Liver (tissue), 3 donors: ENCODE data around the gene SPN.

Experiments used
- FOXA1 ChIP-seq: IDR thresholded peaks from 2 replicates; pipeline ENCODE4 v1.6.1; 2016; ENCODE audit warnings: antibody characterized with exemption
- RAD21 ChIP-seq, 2 donors: IDR thresholded peaks; 2 replicates each; pipeline ENCODE4 v1.6.1; 2016; ENCODE audit warnings: antibody characterized with exemption in 2 of 2, mild to moderate bottlenecking in 2 of 2
- SP1 ChIP-seq: IDR thresholded peaks from 2 replicates; pipeline ENCODE4 v1.6.1; 2018; ENCODE audit warnings: antibody characterized with exemption, mild to moderate bottlenecking
- TF ChIP-seq, protein P1 (sequence below): fragments of 150-350 bp; IDR thresholded peaks from 2 replicates; pipeline ENCODE4 v1.5.1; 2017; ENCODE audit warnings: improper control_type of control experiment, low read depth, low read length; ENCODE audit not compliant: missing input control
- donor health status: healthy.
- donor health status: healthy.

DNA sequence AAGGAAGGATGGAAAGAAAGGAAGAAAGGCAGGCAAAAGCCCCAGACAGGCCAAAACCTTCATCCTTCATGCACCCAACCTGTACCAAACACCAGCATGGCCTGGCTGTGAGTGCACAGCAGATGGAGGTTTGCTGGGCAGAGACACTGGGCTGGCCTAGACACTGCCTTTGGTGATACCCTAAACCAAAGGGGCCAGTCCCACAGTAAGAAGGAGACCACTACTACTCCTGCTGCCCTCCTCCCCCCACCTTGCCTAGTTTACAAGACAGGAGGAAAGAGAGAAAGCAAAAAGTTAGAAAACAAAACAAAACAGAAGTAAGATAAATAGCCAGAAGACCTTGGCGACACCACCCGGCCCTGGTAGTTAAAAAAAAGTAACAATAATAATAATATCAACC lies 35.0 kb downstream of the SPN start:
- TF ChIP-seq, protein P1, sequence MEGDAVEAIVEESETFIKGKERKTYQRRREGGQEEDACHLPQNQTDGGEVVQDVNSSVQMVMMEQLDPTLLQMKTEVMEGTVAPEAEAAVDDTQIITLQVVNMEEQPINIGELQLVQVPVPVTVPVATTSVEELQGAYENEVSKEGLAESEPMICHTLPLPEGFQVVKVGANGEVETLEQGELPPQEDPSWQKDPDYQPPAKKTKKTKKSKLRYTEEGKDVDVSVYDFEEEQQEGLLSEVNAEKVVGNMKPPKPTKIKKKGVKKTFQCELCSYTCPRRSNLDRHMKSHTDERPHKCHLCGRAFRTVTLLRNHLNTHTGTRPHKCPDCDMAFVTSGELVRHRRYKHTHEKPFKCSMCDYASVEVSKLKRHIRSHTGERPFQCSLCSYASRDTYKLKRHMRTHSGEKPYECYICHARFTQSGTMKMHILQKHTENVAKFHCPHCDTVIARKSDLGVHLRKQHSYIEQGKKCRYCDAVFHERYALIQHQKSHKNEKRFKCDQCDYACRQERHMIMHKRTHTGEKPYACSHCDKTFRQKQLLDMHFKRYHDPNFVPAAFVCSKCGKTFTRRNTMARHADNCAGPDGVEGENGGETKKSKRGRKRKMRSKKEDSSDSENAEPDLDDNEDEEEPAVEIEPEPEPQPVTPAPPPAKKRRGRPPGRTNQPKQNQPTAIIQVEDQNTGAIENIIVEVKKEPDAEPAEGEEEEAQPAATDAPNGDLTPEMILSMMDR, result no peak
- TF ChIP-seq SP1, result no peak
- TF ChIP-seq RAD21 (IDR thresholded peaks at IDR 0.05), result no peak
- no peak for TF ChIP-seq FOXA1
